ENCODE measurements around the gene PAX9.

The PAX9 gene

DNA sequence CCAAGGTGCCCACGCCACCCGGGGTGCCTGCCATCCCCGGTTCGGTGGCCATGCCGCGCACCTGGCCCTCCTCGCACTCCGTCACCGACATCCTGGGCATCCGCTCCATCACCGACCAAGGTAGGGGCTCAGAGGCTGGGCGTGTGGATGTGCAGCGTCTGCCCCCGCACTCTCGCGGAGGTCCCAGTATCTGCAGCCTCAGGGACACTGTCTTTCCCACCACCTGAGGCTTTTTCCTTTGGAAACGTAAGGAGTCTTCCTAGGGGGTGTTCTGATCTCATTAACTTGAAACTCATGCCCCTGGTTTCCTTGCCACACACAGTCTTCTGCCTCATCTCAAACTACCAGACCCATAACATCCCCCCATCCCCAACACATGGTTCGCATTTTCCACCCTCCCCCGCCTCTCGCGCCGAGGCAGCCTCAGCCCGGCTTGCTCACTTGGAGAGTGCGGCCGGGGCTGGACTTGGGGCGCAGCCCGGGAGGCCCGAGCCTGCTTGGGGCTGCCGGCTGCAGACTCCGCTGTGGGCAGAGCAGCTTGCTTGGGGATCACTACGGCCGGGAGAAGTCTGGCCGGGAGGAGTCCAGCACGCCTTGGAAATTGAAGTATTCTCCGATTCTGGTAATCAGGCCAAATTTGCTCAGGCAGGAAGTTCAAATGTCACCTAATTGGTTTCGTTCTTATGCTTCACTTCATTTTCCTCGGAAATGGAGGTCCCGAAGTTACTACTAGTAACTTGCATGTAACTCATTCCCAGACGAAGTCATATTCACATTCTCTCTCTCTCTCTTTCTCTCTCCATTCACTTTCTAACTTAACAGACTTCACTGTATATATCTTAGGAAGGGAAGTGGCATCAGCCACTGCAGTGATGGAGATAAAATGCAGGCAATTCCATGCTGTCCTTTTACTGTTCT is 2.0 kb downstream of the PAX9 start:
- H3K4me3 ChIP-seq (ENCODE audit: low read length) = peak overlapping the region; percentile 61; the same call in 1 of the 2 replicates
- no peaks in the 10 kb centered on the region for H3K36me3 ChIP-seq (ENCODE audit: insufficient read depth, low read depth, low read length)
- H3K4me1 ChIP-seq (ENCODE audit: insufficient read depth, low read length) = peaks cover 14% of the 10 kb centered on the region; the same call in 1 of the 2 replicates
- H3K9me3 ChIP-seq (ENCODE audit: insufficient read depth, low read depth, low read length) = no peaks in the 10 kb centered on the region; the same call in 1 of the 2 replicates
- no peak overlapping the region for H3K27ac ChIP-seq (ENCODE audit: low read length)
- no peak overlapping the region for H3K9ac ChIP-seq (ENCODE audit: low read depth, low read length)
- H3K27me3 ChIP-seq (ENCODE audit: insufficient read depth, low read length) = peaks cover 100% of the 10 kb centered on the region

DNA sequence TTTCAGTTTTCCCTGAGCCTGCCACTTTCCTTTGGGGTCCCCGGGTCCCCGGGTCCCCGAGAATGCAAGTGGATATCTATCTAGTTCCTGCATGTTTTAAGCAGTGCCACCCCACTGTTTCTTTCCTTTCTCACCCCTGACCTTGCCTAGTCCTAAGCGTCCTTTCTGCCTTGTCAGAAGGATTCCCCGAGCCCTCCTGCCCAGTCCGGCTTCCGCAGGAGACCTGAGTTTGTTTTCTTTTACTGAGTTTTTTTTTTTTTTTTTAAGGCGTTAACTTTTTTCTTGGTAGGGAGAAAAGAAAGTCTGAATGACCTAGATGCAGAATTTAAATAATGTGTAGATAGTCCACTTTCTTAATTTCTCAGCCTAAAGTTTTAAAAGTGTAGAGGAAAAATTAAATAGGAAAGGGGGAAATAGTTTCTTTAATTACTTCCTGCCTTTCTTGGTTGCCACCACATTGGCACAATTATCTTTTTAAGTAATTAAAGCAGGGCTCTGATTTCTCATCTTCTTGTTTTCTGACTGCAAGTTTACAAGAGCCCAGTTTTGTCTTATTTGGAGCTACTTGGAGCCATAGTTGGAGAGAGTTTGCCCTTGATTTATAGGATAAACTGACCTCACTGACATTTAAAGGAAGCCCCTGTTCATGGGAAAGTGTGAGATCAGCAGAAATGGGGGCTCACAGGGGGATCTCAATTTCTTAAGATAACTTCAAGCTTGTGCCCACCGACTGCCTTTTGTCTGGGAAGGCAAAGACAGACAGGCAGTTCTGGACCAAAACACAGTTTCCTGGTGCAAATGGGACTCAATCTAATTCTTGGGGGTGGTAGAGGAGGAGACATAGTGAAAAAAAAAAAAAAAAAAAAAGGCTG is 2.9 kb downstream of the PAX9 start:
- no peaks in the 10 kb centered on the region for H3K36me3 ChIP-seq (ENCODE audit: insufficient read depth, low read depth, low read length)
- no peak overlapping the region for H3K27ac ChIP-seq (ENCODE audit: low read length)
- no peak overlapping the region for H3K4me3 ChIP-seq (ENCODE audit: low read length)
- no peak overlapping the region for H3K9ac ChIP-seq (ENCODE audit: low read depth, low read length)
- H3K27me3 ChIP-seq (ENCODE audit: insufficient read depth, low read length) = peaks cover 100% of the 10 kb centered on the region
- H3K9me3 ChIP-seq (ENCODE audit: insufficient read depth, low read depth, low read length) = no peaks in the 10 kb centered on the region; the same call in 1 of the 2 replicates
- peaks cover 14% of the 10 kb centered on the region; the same call in 1 of the 2 replicates for H3K4me1 ChIP-seq (ENCODE audit: insufficient read depth, low read length)

DNA sequence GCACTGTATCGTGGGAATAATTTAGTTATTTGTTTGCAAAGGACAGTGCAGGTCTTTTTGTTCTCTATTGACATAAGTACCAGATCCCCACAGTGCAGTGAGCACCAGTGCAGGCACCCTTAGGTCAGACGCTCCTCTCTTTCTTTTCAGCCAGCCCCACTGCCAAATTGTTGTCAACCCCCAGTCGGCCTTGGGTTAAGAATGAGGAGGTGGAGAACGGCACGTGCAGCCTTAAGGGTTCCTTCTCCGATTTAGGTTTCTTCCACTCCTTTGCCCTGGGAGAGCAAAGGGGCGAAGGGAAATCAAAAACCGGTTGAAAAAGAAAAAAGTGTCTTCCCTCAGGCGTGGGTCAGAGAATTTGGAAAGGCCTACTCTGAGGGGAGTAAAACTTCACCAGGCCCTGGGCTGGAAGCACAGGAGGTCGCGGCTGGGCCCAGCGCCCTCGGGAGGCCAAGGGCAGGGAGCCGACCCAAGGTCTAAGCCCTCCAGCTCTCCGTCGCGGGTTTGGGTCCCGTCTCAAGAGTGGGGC is 4.3 kb downstream of the PAX9 start:
- no peaks in the 10 kb centered on the region for H3K36me3 ChIP-seq (ENCODE audit: insufficient read depth, low read depth, low read length)
- H3K4me1 ChIP-seq (ENCODE audit: insufficient read depth, low read length) = peaks cover 14% of the 10 kb centered on the region; the same call in 1 of the 2 replicates
- peaks cover 100% of the 10 kb centered on the region for H3K27me3 ChIP-seq (ENCODE audit: insufficient read depth, low read length)
- H3K9ac ChIP-seq (ENCODE audit: low read depth, low read length) = no peak overlapping the region
- no peaks in the 10 kb centered on the region; the same call in 1 of the 2 replicates for H3K9me3 ChIP-seq (ENCODE audit: insufficient read depth, low read depth, low read length)
- no peak overlapping the region for H3K27ac ChIP-seq (ENCODE audit: low read length)
- no peak overlapping the region for H3K4me3 ChIP-seq (ENCODE audit: low read length)

DNA sequence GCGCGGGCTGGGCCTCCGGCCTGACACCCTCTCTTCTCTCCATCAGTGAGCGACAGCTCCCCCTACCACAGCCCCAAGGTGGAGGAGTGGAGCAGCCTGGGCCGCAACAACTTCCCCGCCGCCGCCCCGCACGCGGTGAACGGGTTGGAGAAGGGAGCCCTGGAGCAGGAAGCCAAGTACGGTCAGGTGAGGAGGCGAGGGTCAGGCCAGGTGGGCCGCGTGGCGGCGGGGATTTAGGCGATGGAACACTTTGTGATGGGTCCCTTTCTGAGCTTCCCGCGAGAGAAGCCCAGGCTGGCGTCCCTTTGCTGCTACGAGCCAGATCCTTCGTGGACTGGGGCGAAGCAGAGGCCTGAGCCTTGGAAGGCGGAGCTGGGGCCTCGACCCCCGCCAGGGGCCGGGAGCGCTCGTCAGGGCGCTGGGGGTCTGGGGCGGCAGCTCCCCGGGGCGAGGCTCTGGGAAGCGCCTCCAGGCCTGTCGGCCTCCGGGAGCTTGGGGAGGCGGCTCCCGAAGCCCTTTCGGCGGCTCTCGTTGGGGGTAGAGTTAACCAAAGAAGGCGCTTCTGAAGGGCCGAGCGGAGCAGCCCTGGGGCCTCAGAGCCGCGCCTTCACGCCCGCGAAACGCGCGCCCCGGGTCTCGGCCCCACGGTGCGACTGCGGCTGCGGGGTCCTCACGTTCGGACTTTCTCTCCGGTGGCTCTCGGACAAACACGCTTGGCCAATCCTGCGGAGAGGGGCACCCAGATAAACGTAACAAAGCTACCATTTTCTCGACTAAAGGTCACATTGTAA is 5.0 kb downstream of the PAX9 start:
- Histone ChIP-seq H3K4me1 (ENCODE audit: insufficient read depth, low read length) (peaks cover 14% of the 10 kb centered on the region; the same call in 1 of the 2 replicates), H3K9me3 (ENCODE audit: insufficient read depth, low read depth, low read length) (no peaks in the 10 kb centered on the region; the same call in 1 of the 2 replicates), H3K9ac (ENCODE audit: low read depth, low read length) (no peak overlapping the region), H3K27ac (ENCODE audit: low read length) (no peak overlapping the region), H3K4me3 (ENCODE audit: low read length) (peak overlapping the region; percentile 49; the same call in 1 of the 2 replicates), H3K36me3 (ENCODE audit: insufficient read depth, low read depth, low read length) (no peaks in the 10 kb centered on the region), H3K27me3 (ENCODE audit: insufficient read depth, low read length) (peaks cover 100% of the 10 kb centered on the region)

DNA sequence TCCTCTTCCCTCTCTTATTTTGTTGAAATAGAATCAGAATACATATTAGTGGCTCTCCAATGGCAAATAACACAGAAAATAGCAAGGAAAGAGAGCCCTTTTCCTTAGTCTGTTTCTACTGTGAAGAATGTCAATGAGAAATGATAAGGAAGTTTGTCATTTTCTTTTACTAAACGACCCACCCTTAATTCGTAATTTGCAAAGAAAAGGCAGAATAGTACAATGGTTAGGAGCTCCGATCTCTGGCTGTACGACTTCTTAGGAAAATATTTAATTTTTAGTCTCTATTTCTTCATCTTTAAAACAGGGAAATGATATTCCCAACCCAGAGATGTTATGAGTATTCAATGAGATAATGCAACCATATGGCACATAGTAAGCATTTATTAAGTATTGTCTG is 6.0 kb downstream of the PAX9 start:
- H3K36me3 ChIP-seq (ENCODE audit: insufficient read depth, low read depth, low read length) = no peaks in the 10 kb centered on the region
- H3K4me1 ChIP-seq (ENCODE audit: insufficient read depth, low read length) = peaks cover 9% of the 10 kb centered on the region; the same call in 1 of the 2 replicates
- peaks cover 97% of the 10 kb centered on the region for H3K27me3 ChIP-seq (ENCODE audit: insufficient read depth, low read length)
- H3K9me3 ChIP-seq (ENCODE audit: insufficient read depth, low read depth, low read length) = no peaks in the 10 kb centered on the region; the same call in 1 of the 2 replicates
- no peak overlapping the region for H3K9ac ChIP-seq (ENCODE audit: low read depth, low read length)
- no peak overlapping the region for H3K27ac ChIP-seq (ENCODE audit: low read length)
- H3K4me3 ChIP-seq (ENCODE audit: low read length) = no peak overlapping the region

DNA sequence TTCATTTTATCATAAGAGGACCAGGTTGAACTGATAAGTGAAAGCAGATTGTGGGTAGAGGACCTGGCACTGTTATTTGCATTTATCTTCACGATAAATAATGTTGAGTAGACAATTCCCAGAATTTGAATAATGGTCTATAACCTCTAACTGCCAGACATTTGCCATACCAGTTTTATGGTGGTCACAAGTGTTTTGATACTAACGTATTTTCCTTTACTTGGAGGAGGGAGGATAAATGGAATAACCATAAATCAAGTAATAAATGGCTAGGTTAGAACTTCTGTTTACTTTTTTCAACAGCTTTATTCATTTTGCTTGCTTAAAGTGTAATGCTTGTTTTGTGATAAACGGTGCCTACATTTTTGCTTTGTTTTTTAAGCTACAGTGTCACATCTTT is 9.5 kb downstream of the PAX9 start:
- Histone ChIP-seq H3K4me1 (ENCODE audit: insufficient read depth, low read length) (peaks cover 8% of the 10 kb centered on the region; the same call in 1 of the 2 replicates), H3K9me3 (ENCODE audit: insufficient read depth, low read depth, low read length) (no peaks in the 10 kb centered on the region), H3K4me3 (ENCODE audit: low read length) (no peak overlapping the region), H3K27ac (ENCODE audit: low read length) (no peak overlapping the region), H3K9ac (ENCODE audit: low read depth, low read length) (no peak overlapping the region), H3K27me3 (ENCODE audit: insufficient read depth, low read length) (peaks cover 91% of the 10 kb centered on the region), H3K36me3 (ENCODE audit: insufficient read depth, low read depth, low read length) (no peaks in the 10 kb centered on the region)

DNA sequence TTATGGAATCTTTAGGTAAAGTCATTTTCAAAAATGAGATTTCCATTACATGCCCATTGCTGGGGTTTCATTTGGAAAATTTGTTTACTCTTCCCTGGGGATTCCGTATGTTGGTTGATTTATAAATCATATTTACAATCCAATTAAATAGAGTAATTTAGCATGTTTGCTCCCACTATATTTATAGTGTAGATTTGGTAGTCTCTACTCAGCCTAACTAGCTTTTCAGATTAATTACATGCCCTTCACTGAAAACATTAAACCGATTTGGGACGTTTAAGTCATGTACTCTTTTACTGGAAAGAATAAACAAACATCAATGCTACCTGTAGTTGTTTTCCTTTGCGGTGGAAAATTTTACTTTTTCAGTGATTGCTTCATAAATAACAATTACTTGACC is 10.4 kb downstream of the PAX9 start:
- Histone ChIP-seq H3K36me3 (ENCODE audit: insufficient read depth, low read depth, low read length) (no peaks in the 10 kb centered on the region), H3K4me1 (ENCODE audit: insufficient read depth, low read length) (peaks cover 13% of the 10 kb centered on the region; the same call in 1 of the 2 replicates), H3K9me3 (ENCODE audit: insufficient read depth, low read depth, low read length) (no peaks in the 10 kb centered on the region), H3K27me3 (ENCODE audit: insufficient read depth, low read length) (peaks cover 88% of the 10 kb centered on the region), H3K4me3 (ENCODE audit: low read length) (no peak overlapping the region), H3K27ac (ENCODE audit: low read length) (no peak overlapping the region), H3K9ac (ENCODE audit: low read depth, low read length) (no peak overlapping the region)

DNA sequence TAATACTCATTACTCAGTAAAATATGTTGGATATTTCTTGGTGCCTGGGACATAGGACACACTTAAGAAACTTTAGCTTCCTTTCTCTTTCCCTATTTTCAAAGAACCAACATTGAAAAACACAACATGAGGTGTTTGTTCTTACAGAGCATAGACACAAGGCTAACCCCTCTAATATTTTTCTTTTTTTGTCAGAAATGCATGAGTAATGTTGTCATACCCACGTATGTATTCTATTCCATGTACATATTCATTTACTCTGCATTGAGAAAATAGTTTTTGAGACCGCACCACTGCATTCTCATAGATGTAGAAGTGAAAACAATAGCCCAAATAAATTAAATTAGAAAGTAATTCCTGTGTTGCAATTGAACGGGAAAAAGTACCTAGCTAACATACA is 13.0 kb downstream of the PAX9 start:
- peaks cover 62% of the 10 kb centered on the region for H3K27me3 ChIP-seq (ENCODE audit: insufficient read depth, low read length)

DNA sequence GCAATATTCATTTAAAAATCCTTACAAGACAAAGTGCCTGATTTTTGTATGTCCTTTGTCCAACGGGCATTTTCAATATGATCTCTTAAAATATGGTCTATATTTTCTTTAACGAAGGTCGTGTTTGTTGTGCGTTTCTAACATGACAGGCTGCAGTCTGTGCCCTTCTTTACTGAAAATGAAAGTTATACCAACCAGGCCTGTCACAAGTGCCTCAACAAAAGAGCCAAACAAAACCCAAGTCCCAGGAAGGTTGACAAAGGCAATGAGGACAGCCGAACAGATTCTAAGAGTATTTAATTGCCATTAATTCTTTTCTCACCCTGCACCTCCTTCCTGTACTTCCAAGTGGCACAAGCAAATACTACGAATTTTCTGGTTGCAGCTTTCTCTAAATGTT is 13.9 kb downstream of the PAX9 start:
- Histone ChIP-seq H3K27ac (ENCODE audit: low read length) (no peak overlapping the region), H3K4me3 (ENCODE audit: low read length) (peak overlapping the region; percentile 54; the same call in 1 of the 2 replicates), H3K36me3 (ENCODE audit: insufficient read depth, low read depth, low read length) (no peaks in the 10 kb centered on the region), H3K27me3 (ENCODE audit: insufficient read depth, low read length) (peaks cover 53% of the 10 kb centered on the region), H3K9me3 (ENCODE audit: insufficient read depth, low read depth, low read length) (no peaks in the 10 kb centered on the region), H3K4me1 (ENCODE audit: insufficient read depth, low read length) (peaks cover 14% of the 10 kb centered on the region; the same call in 1 of the 2 replicates), H3K9ac (ENCODE audit: low read depth, low read length) (no peak overlapping the region)

More for the DNA sequence above, 13.0 kb downstream of the PAX9 start:
- Histone ChIP-seq H3K4me3 (ENCODE audit: low read length) (no peak overlapping the region), H3K4me1 (ENCODE audit: insufficient read depth, low read length) (peaks cover 14% of the 10 kb centered on the region; the same call in 1 of the 2 replicates), H3K9ac (ENCODE audit: low read depth, low read length) (no peak overlapping the region), H3K9me3 (ENCODE audit: insufficient read depth, low read depth, low read length) (no peaks in the 10 kb centered on the region), H3K36me3 (ENCODE audit: insufficient read depth, low read depth, low read length) (no peaks in the 10 kb centered on the region), H3K27ac (ENCODE audit: low read length) (no peak overlapping the region)

DNA sequence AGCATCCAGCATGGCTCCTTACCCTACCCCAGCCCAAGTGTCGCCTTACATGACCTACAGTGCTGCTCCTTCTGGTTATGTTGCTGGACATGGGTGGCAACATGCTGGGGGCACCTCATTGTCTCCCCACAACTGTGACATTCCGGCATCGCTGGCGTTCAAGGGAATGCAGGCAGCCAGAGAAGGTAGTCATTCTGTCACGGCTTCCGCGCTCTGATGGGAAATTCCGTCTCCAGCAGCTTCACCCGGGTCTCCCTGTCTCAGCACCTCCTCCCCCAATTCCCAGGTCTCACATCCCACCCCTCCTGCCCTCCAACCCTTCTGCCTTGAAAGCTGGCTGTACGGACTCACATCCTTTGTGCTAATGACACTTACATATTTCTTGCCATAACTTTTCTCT is 14.6 kb downstream of the PAX9 start:
- H3K4me1 ChIP-seq (ENCODE audit: insufficient read depth, low read length) = peaks cover 18% of the 10 kb centered on the region; the same call in 1 of the 2 replicates
- H3K9me3 ChIP-seq (ENCODE audit: insufficient read depth, low read depth, low read length) = no peaks in the 10 kb centered on the region
- peak overlapping the region; percentile 54 for H3K4me3 ChIP-seq (ENCODE audit: low read length)
- no peak overlapping the region for H3K27ac ChIP-seq (ENCODE audit: low read length)
- H3K36me3 ChIP-seq (ENCODE audit: insufficient read depth, low read depth, low read length) = no peaks in the 10 kb centered on the region
- no peak overlapping the region for H3K9ac ChIP-seq (ENCODE audit: low read depth, low read length)
- peaks cover 47% of the 10 kb centered on the region for H3K27me3 ChIP-seq (ENCODE audit: insufficient read depth, low read length)

Data from iPS-20b (cell line).